IMR-90 (cell line): ENCODE data around the gene PPP1R14C. TPM values are rescaled to one million over a fixed set of nuclear protein-coding genes. Genes with fewer than 3 reads are reported as not detected.

Source experiments
- ATAC-seq: fragments of 200-7000 bp; cut with Tn5 transposase; 2 replicates; pipeline ENCODE4 v1.9.1; 2020; ENCODE audit warnings: low read depth, mild to moderate bottlenecking, moderate library complexity
- BruUV-seq: library from RNA; stranded (reverse); fragments of 400-500 nt; replicated peaks from 2 replicates; lab custom pipeline; 2021; lab: Mats Ljungman, UMichigan
- CTCF ChIA-PET: fragments of 300-600 bp; formaldehyde crosslinking; extraction: SDS; loops from one replicate; lab custom pipeline; 2021; ENCODE audit warnings: antibody characterized with exemption; lab: Yijun Ruan, JAX
- POLR2A ChIA-PET: fragments of 300-600 bp; sonication (Branson Sonifier 250); formaldehyde crosslinking; loops from one replicate; lab custom pipeline; 2022; ENCODE audit warnings: antibody characterized with exemption; ENCODE audit not compliant: unreplicated experiment; lab: Charles Lee
- DNase-seq: peaks from one replicate; pipeline ENCODE4 v3.0.0; 2013
- H2AFZ ChIP-seq: replicated peaks from 2 replicates; pipeline ENCODE3; 2013; ENCODE audit warnings: low read length, mild to moderate bottlenecking; ENCODE audit not compliant: poor library complexity
- H2AK5ac ChIP-seq: 2 replicates; pipeline ENCODE4 v1.6.1; 2013; ENCODE audit warnings: low read depth, low read length, inconsistent platforms
- H2AK9ac ChIP-seq: replicated peaks from 2 replicates; pipeline ENCODE3; 2013; ENCODE audit warnings: mild to moderate bottlenecking, low read depth, low read length, moderate library complexity; ENCODE audit not compliant: poor library complexity
- H2BK120ac ChIP-seq: 2 replicates; pipeline ENCODE4 v1.6.1; 2013; ENCODE audit warnings: low read depth, low read length, inconsistent platforms
- H2BK15ac ChIP-seq: 3 replicates; pipeline ENCODE4 v1.6.1; 2013; ENCODE audit warnings: low read depth, low read length, inconsistent platforms
- H2BK20ac ChIP-seq: 2 replicates; pipeline ENCODE4 v1.6.1; 2013; ENCODE audit warnings: low read depth, mild to moderate bottlenecking, inconsistent platforms, low read length, moderate library complexity
- H2BK5ac ChIP-seq: 2 replicates; pipeline ENCODE4 v1.6.1; 2013; ENCODE audit warnings: mild to moderate bottlenecking, low read depth, low read length, inconsistent platforms; ENCODE audit not compliant: poor library complexity, severe bottlenecking
- H3K14ac ChIP-seq: replicated peaks from 2 replicates; pipeline ENCODE4 v1.6.1; 2013; ENCODE audit warnings: low read depth, low read length, inconsistent platforms
- H3K18ac ChIP-seq: 2 replicates; pipeline ENCODE4 v1.6.1; 2013; ENCODE audit warnings: low read depth, low read length, control low read depth
- H3K23ac ChIP-seq: 2 replicates; pipeline ENCODE4 v1.6.1; 2013; ENCODE audit warnings: low read depth, low read length, inconsistent platforms
- H3K27ac ChIP-seq: 2 replicates; pipeline ENCODE4 v1.5.1; 2013; ENCODE audit warnings: mild to moderate bottlenecking, control low read depth, low read length; ENCODE audit not compliant: insufficient read depth
- H3K27me3 ChIP-seq: 2 replicates; pipeline ENCODE4 v1.6.1; 2013; ENCODE audit warnings: low read length; ENCODE audit not compliant: control insufficient read depth, insufficient read depth
- H3K36me3 ChIP-seq: 2 replicates; pipeline ENCODE4 v1.6.1; 2013; ENCODE audit warnings: low read length, mixed read lengths; ENCODE audit not compliant: control insufficient read depth, insufficient read depth
- H3K4ac ChIP-seq: 2 replicates; pipeline ENCODE4 v1.6.1; 2013; ENCODE audit warnings: low read depth, low read length, inconsistent platforms
- H3K4me1 ChIP-seq: 2 replicates; pipeline ENCODE4 v1.6.1; 2013; ENCODE audit warnings: low read length, mixed read lengths; ENCODE audit not compliant: control insufficient read depth, insufficient read depth
- H3K4me2 ChIP-seq: 2 replicates; pipeline ENCODE4 v1.6.1; 2013; ENCODE audit warnings: low read depth, mild to moderate bottlenecking, control low read depth, low read length, moderate library complexity
- H3K4me3 ChIP-seq: 2 replicates; pipeline ENCODE4 v1.5.1; 2013; ENCODE audit warnings: low read depth, mild to moderate bottlenecking, control low read depth, low read length, moderate library complexity; ENCODE audit not compliant: insufficient read depth
- H3K56ac ChIP-seq: 2 replicates; pipeline ENCODE4 v1.6.1; 2013; ENCODE audit warnings: low read length, inconsistent platforms; ENCODE audit not compliant: insufficient read depth; ENCODE audit errors: extremely low read depth
- H3K79me1 ChIP-seq, 2 experiments: 2 replicates each; pipeline ENCODE4 v1.6.1; 2013; ENCODE audit warnings: low read length in 2 of 2, inconsistent platforms in 1 of 2, low read depth in 1 of 2
- H3K9ac ChIP-seq: 2 replicates; pipeline ENCODE4 v1.6.1; 2013; ENCODE audit warnings: low read depth, low read length, control low read depth
- H3K9me1 ChIP-seq: 2 replicates; pipeline ENCODE4 v1.6.1; 2013; ENCODE audit warnings: low read length, inconsistent platforms; ENCODE audit not compliant: insufficient read depth
- H3K9me3 ChIP-seq: 2 replicates; pipeline ENCODE4 v1.6.1; 2013; ENCODE audit warnings: low read length; ENCODE audit not compliant: control insufficient read depth, insufficient read depth
- H4K20me1 ChIP-seq: 2 replicates; pipeline ENCODE4 v1.6.1; 2013; ENCODE audit warnings: low read length, inconsistent platforms; ENCODE audit not compliant: insufficient read depth
- H4K5ac ChIP-seq: 2 replicates; pipeline ENCODE4 v1.6.1; 2013; ENCODE audit warnings: mild to moderate bottlenecking, low read depth, low read length, control low read depth
- H4K8ac ChIP-seq, 2 experiments: 2 replicates each; pipeline ENCODE4 v1.6.1; 2013; ENCODE audit warnings: low read depth in 2 of 2, low read length in 2 of 2, control low read depth in 1 of 2, inconsistent platforms in 1 of 2
- H4K91ac ChIP-seq: 2 replicates; pipeline ENCODE4 v1.6.1; 2013; ENCODE audit warnings: low read depth, low read length, inconsistent platforms; ENCODE audit not compliant: insufficient read depth
- BHLHE40 ChIP-seq: fragments of 150-350 bp; IDR thresholded peaks from 2 replicates; pipeline ENCODE4 v1.6.1; 2016; ENCODE audit warnings: mild to moderate bottlenecking, low read depth, low read length
- CEBPB ChIP-seq: IDR thresholded peaks from 2 replicates; pipeline ENCODE4 v1.6.1; 2012; ENCODE audit warnings: low read depth, low read length, improper control_type of control experiment
- CHD1 ChIP-seq: IDR thresholded peaks from 2 replicates; pipeline ENCODE4 v1.6.1; 2012; ENCODE audit warnings: low read depth, low read length, improper control_type of control experiment
- FOS ChIP-seq: fragments of 150-350 bp; IDR thresholded peaks from 2 replicates; pipeline ENCODE4 v1.6.1; 2016; ENCODE audit warnings: low read depth, low read length
- MAFK ChIP-seq: IDR thresholded peaks from 2 replicates; pipeline ENCODE4 v1.6.1; 2012; ENCODE audit warnings: low read depth, low read length, improper control_type of control experiment
- MXI1 ChIP-seq: IDR thresholded peaks from 2 replicates; pipeline ENCODE4 v1.6.1; 2012; ENCODE audit warnings: low read depth, mild to moderate bottlenecking, low read length, moderate library complexity, borderline replicate concordance
- NFE2L2 ChIP-seq: fragments of 150-350 bp; IDR thresholded peaks from 2 replicates; pipeline ENCODE4 v1.6.1; 2016; ENCODE audit warnings: low read depth, mild to moderate bottlenecking, low read length
- POLR2A ChIP-seq: IDR thresholded peaks from 2 replicates; pipeline ENCODE4 v1.6.1; 2012; ENCODE audit warnings: mild to moderate bottlenecking, low read depth, low read length
- RAD21 ChIP-seq: IDR thresholded peaks from 2 replicates; pipeline ENCODE4 v1.6.1; 2012; ENCODE audit warnings: low read length, improper control_type of control experiment
- RCOR1 ChIP-seq: IDR thresholded peaks from 2 replicates; pipeline ENCODE4 v1.6.1; 2012; ENCODE audit warnings: mild to moderate bottlenecking, low read length, improper control_type of control experiment; ENCODE audit not compliant: insufficient replicate concordance
- RFX5 ChIP-seq: IDR thresholded peaks from 2 replicates; pipeline ENCODE4 v1.8.0; 2012; ENCODE audit warnings: low read depth, mild to moderate bottlenecking, low read length, moderate library complexity
- SMC3 ChIP-seq: fragments of 150-350 bp; IDR thresholded peaks from 2 replicates; pipeline ENCODE4 v1.6.1; 2016; ENCODE audit warnings: low read depth, mild to moderate bottlenecking, antibody characterized with exemption, low read length, moderate library complexity
- WGBS, 2 experiments: methylation state at CpG; one replicate each; pipeline versions ENCODE4 v1.1.5 to v1.1.7; 2013; ENCODE audit warnings: missing lambda C conversion rate in 2 of 2; ENCODE audit not compliant: insufficient read length in 1 of 2; ENCODE audit errors: extremely low coverage in 2 of 2; 5-methylcytosine and 5-hydroxymethylcytosine counted together
- dilution Hi-C: fragments of 300-500 bp; cut with HindIII; formaldehyde crosslinking; loops from one replicate; pipeline ENCODE4 v1.14.3; 2018; ENCODE audit warnings: low sequenced_read_pairs; ENCODE audit not compliant: unreplicated experiment
- in situ Hi-C: fragments of 300-500 bp; cut with MboI; formaldehyde crosslinking; loops from 3 replicates; pipeline ENCODE4 v1.14.3; 2019; ENCODE audit warnings: low sequenced_read_pairs, inconsistent platforms, mixed read lengths
- intact Hi-C: fragments of 100-400 bp; cut with micrococcal nuclease; formaldehyde crosslinking; loops from 2 replicates; pipeline ENCODE4 v1.10.0; 2022
- polyA plus RNA-seq, 3 experiments: library from polyadenylated mRNA; depleted of rRNA; stranded (reverse); fragments of >200 nt; gene quantifications; 2 replicates each; pipeline ENCODE4 v1.2.3, GENCODE V29; 2012; ENCODE audit warnings: low replicate concordance in 1 of 3
- total RNA-seq: library from RNA; depleted of rRNA; stranded (reverse); fragments of >200 nt; gene quantifications from 2 replicates; pipeline ENCODE4 v1.2.3, GENCODE V29; 2012
- TF ChIP-seq, protein P1 (sequence below): conservative IDR thresholded peaks from 2 replicates; pipeline ENCODE4 v1.5.1; 2012; ENCODE audit warnings: mild to moderate bottlenecking, low read depth, low read length, improper control_type of control experiment
- TF ChIP-seq, protein P2 (sequence below): fragments of 150-350 bp; IDR thresholded peaks from 2 replicates; pipeline ENCODE4 v1.6.1; 2017; ENCODE audit warnings: mild to moderate bottlenecking, antibody characterized with exemption, low read length, low read depth
- TF ChIP-seq, protein P3 (sequence below): fragments of 150-350 bp; IDR thresholded peaks from 2 replicates; pipeline ENCODE4 v1.6.1; 2016; ENCODE audit warnings: low read depth, mild to moderate bottlenecking, low read length, moderate library complexity, borderline replicate concordance

The PPP1R14C gene
- total and polyA plus RNA-seq, 2 of the 4 experiments (the other 2 are of a cell fraction): not detected

DNA sequence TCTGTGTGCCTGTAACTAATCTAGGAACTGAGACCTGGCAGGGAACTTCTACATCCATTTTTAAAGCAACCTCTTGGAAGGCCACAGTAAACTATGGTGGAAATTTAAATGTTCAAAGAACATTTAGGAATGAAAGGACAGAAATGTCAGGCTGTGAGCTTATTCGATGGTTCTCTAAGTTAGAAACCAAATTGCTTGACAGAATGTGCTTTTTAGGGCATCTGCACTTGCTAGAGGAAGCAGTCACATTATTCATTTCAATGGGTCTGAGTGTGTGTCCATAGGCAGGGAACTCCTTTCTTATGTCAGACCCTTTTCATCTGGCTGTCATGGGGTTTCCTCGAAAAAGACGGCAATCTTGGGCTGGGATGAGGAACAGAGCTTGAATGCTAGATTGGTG is 84.4 kb downstream of the PPP1R14C start:
- POLR2A ChIA-PET: no interaction called here
- H3K9me1 ChIP-seq: no peaks in the 10 kb centered on the region
- H3K9me3 ChIP-seq: no peaks in the 10 kb centered on the region
- H2AK5ac ChIP-seq: no peak overlapping the region
- no peak overlapping the region for H3K4ac ChIP-seq
- no peak overlapping the region for H3K14ac ChIP-seq
- no peak overlapping the region for H3K23ac ChIP-seq
- H2BK15ac ChIP-seq: no peak overlapping the region
- dilution Hi-C loops (no loop called here), intact Hi-C loops (no loop called here), in situ Hi-C loops (no loop called here)
- H2AFZ ChIP-seq: no peak overlapping the region
- no peak overlapping the region for H2BK120ac ChIP-seq
- no TSS peak for BruUV-seq
- no peak overlapping the region for H2BK5ac ChIP-seq
- no peak overlapping the region for H4K5ac ChIP-seq
- H2BK20ac ChIP-seq: no peak overlapping the region
- no peaks in the 10 kb centered on the region for H4K20me1 ChIP-seq
- no peak for TF ChIP-seq FOS
- TF ChIP-seq MXI1: no peak
- no peak for TF ChIP-seq NFE2L2
- TF ChIP-seq, protein P1, sequence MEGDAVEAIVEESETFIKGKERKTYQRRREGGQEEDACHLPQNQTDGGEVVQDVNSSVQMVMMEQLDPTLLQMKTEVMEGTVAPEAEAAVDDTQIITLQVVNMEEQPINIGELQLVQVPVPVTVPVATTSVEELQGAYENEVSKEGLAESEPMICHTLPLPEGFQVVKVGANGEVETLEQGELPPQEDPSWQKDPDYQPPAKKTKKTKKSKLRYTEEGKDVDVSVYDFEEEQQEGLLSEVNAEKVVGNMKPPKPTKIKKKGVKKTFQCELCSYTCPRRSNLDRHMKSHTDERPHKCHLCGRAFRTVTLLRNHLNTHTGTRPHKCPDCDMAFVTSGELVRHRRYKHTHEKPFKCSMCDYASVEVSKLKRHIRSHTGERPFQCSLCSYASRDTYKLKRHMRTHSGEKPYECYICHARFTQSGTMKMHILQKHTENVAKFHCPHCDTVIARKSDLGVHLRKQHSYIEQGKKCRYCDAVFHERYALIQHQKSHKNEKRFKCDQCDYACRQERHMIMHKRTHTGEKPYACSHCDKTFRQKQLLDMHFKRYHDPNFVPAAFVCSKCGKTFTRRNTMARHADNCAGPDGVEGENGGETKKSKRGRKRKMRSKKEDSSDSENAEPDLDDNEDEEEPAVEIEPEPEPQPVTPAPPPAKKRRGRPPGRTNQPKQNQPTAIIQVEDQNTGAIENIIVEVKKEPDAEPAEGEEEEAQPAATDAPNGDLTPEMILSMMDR: no peak
- no peak for TF ChIP-seq RAD21
- TF ChIP-seq, protein P2, sequence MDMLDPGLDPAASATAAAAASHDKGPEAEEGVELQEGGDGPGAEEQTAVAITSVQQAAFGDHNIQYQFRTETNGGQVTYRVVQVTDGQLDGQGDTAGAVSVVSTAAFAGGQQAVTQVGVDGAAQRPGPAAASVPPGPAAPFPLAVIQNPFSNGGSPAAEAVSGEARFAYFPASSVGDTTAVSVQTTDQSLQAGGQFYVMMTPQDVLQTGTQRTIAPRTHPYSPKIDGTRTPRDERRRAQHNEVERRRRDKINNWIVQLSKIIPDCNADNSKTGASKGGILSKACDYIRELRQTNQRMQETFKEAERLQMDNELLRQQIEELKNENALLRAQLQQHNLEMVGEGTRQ: no peak
- no peak for TF ChIP-seq BHLHE40
- TF ChIP-seq, protein P3, sequence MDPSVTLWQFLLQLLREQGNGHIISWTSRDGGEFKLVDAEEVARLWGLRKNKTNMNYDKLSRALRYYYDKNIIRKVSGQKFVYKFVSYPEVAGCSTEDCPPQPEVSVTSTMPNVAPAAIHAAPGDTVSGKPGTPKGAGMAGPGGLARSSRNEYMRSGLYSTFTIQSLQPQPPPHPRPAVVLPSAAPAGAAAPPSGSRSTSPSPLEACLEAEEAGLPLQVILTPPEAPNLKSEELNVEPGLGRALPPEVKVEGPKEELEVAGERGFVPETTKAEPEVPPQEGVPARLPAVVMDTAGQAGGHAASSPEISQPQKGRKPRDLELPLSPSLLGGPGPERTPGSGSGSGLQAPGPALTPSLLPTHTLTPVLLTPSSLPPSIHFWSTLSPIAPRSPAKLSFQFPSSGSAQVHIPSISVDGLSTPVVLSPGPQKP: no peak
- no peak for TF ChIP-seq MAFK
- TF ChIP-seq POLR2A: no peak
- TF ChIP-seq RCOR1: no peak
- TF ChIP-seq RFX5: no peak
- TF ChIP-seq SMC3: no peak
- no peak for TF ChIP-seq CHD1
- no peak for TF ChIP-seq CEBPB
- H3K18ac ChIP-seq: no peak overlapping the region
- H2AK9ac ChIP-seq: no peak overlapping the region
- H4K91ac ChIP-seq: no peak overlapping the region
- H3K27ac ChIP-seq: no peak overlapping the region
- H3K4me2 ChIP-seq: no peak overlapping the region
- no peak overlapping the region for H4K8ac ChIP-seq
- H3K4me1 ChIP-seq: peaks cover 7% of the 10 kb centered on the region; the same call in 1 of the 2 replicates
- no peaks in the 10 kb centered on the region; the same call in 1 of the 2 replicates for H3K27me3 ChIP-seq
- H3K4me3 ChIP-seq: no peak overlapping the region
- H3K56ac ChIP-seq: no peak overlapping the region
- no peak for ATAC-seq
- CTCF ChIA-PET: no interaction called here
- H3K9ac ChIP-seq: no peak overlapping the region
- H3K36me3 ChIP-seq: no peaks in the 10 kb centered on the region
- WGBS, 2 experiments: 33% methylated on average over 1 of the region's 3 CpGs; no CpG with 5 or more reads in 1 of the 2 experiments
- no peaks in the 10 kb centered on the region for H3K79me1 ChIP-seq
- DNase-seq: no peak
